ENCODE results near the gene SCG2. TPM values are rescaled to one million over a fixed set of nuclear protein-coding genes. Genes with fewer than 3 reads are reported as not detected.

The SCG2 gene
- total and polyA plus RNA-seq, 2 of the 4 experiments (the other 2 are of a cell fraction), result 0.36 to 0.46 TPM

- H4K8ac ChIP-seq (ENCODE audit: low read depth in 2 of 2, low read length in 2 of 2), result no peak overlapping the region
- no peak overlapping the region for H4K91ac ChIP-seq (ENCODE audit: insufficient read depth, low read depth, low read length)
- no peak overlapping the region for H4K5ac ChIP-seq (ENCODE audit: low read depth, low read length)
- H3K14ac ChIP-seq (replicated peaks; ENCODE audit: low read depth, low read length), result no peak overlapping the region
- DNase-seq (no peak), ATAC-seq (ENCODE audit: low read depth) (no peak)
- dilution Hi-C loops (cut with HindIII; ENCODE audit: low sequenced_read_pairs, unreplicated experiment) (no loop called here), intact Hi-C loops (cut with micrococcal nuclease) (no loop called here), in situ Hi-C loops (cut with MboI; ENCODE audit: low sequenced_read_pairs) (no loop called here)
- H3K79me1 ChIP-seq (ENCODE audit: low read depth in 1 of 2, low read length in 2 of 2), result no peaks in the 10 kb centered on the region
- no peak overlapping the region for H3K4me2 ChIP-seq (ENCODE audit: low read depth, low read length)
- H3K36me3 ChIP-seq (ENCODE audit: control insufficient read depth, insufficient read depth, low read length), result no peaks in the 10 kb centered on the region
- H2AK9ac ChIP-seq (replicated peaks; ENCODE audit: low read depth, low read length, poor library complexity), result no peak overlapping the region
- no peak overlapping the region for H3K4ac ChIP-seq (ENCODE audit: low read depth, low read length)
- no peak overlapping the region for H2BK5ac ChIP-seq (ENCODE audit: low read depth, low read length, poor library complexity, severe bottlenecking)
- no peak overlapping the region for H3K18ac ChIP-seq (ENCODE audit: low read depth, low read length)
- no peak overlapping the region for H2BK120ac ChIP-seq (ENCODE audit: low read depth, low read length)
- no peaks in the 10 kb centered on the region; the same call in 1 of the 2 replicates for H3K9me1 ChIP-seq (ENCODE audit: insufficient read depth, low read length)
- no TSS peak for BruUV-seq (replicated peaks)
- H3K4me1 ChIP-seq (ENCODE audit: control insufficient read depth, insufficient read depth, low read length), result no peaks in the 10 kb centered on the region
- H3K27me3 ChIP-seq (ENCODE audit: control insufficient read depth, insufficient read depth, low read length), result no peaks in the 10 kb centered on the region
- H3K9me3 ChIP-seq (ENCODE audit: control insufficient read depth, insufficient read depth, low read length), result 0 out of 2 replicates have a peak, but pooled peaks cover 2% of the 10 kb centered on the region
- no peak overlapping the region for H2BK15ac ChIP-seq (ENCODE audit: low read depth, low read length)
- no peak overlapping the region for H3K27ac ChIP-seq (ENCODE audit: insufficient read depth, low read length)
- no peak overlapping the region for H2AFZ ChIP-seq (replicated peaks; ENCODE audit: low read length, poor library complexity)
- no peaks in the 10 kb centered on the region for H4K20me1 ChIP-seq (ENCODE audit: insufficient read depth, low read length)
- no peak overlapping the region for H3K9ac ChIP-seq (ENCODE audit: low read depth, low read length)
- H2BK20ac ChIP-seq (ENCODE audit: low read depth, low read length), result no peak overlapping the region
- no CpG with 5 or more reads among the region's 3 CpGs for WGBS, 2 experiments (ENCODE audit: extremely low coverage in 2 of 2, insufficient read length in 1 of 2)
- ChIA-PET POLR2A (ENCODE audit: unreplicated experiment) (no interaction called here), CTCF (no interaction called here)
- H3K56ac ChIP-seq (ENCODE audit: extremely low read depth, insufficient read depth, low read length), result no peak overlapping the region
- no peak overlapping the region for H3K4me3 ChIP-seq (ENCODE audit: insufficient read depth, low read depth, low read length)
- TF ChIP-seq MAZ (IDR thresholded peaks at IDR 0.05; ENCODE audit: borderline replicate concordance, low read depth, low read length) (no peak), NFE2L2 (IDR thresholded peaks at IDR 0.05; ENCODE audit: low read depth, low read length) (no peak), CHD1 (IDR thresholded peaks at IDR 0.05; ENCODE audit: low read depth, low read length) (no peak), FOS (IDR thresholded peaks at IDR 0.05; ENCODE audit: low read depth, low read length) (no peak), RAD21 (IDR thresholded peaks at IDR 0.05; ENCODE audit: low read length) (no peak), CEBPB (IDR thresholded peaks at IDR 0.05; ENCODE audit: low read depth, low read length) (no peak), POLR2A (IDR thresholded peaks at IDR 0.05; ENCODE audit: low read depth, low read length) (no peak), MAFK (IDR thresholded peaks at IDR 0.05; ENCODE audit: low read depth, low read length) (no peak), BHLHE40 (IDR thresholded peaks at IDR 0.05; ENCODE audit: low read depth, low read length) (no peak), SMC3 (IDR thresholded peaks at IDR 0.05; ENCODE audit: low read depth, low read length) (no peak), ELK1 (IDR thresholded peaks at IDR 0.05; ENCODE audit: borderline replicate concordance, low read depth, low read length) (no peak), RFX5 (IDR thresholded peaks at IDR 0.05; ENCODE audit: low read depth, low read length) (no peak), MXI1 (IDR thresholded peaks at IDR 0.05; ENCODE audit: borderline replicate concordance, low read depth, low read length) (no peak), RCOR1 (IDR thresholded peaks at IDR 0.05; ENCODE audit: insufficient replicate concordance, low read length) (no peak)
- TF ChIP-seq, protein P1, sequence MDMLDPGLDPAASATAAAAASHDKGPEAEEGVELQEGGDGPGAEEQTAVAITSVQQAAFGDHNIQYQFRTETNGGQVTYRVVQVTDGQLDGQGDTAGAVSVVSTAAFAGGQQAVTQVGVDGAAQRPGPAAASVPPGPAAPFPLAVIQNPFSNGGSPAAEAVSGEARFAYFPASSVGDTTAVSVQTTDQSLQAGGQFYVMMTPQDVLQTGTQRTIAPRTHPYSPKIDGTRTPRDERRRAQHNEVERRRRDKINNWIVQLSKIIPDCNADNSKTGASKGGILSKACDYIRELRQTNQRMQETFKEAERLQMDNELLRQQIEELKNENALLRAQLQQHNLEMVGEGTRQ (IDR thresholded peaks at IDR 0.05; ENCODE audit: low read depth, low read length), result no peak
- TF ChIP-seq, protein P2, sequence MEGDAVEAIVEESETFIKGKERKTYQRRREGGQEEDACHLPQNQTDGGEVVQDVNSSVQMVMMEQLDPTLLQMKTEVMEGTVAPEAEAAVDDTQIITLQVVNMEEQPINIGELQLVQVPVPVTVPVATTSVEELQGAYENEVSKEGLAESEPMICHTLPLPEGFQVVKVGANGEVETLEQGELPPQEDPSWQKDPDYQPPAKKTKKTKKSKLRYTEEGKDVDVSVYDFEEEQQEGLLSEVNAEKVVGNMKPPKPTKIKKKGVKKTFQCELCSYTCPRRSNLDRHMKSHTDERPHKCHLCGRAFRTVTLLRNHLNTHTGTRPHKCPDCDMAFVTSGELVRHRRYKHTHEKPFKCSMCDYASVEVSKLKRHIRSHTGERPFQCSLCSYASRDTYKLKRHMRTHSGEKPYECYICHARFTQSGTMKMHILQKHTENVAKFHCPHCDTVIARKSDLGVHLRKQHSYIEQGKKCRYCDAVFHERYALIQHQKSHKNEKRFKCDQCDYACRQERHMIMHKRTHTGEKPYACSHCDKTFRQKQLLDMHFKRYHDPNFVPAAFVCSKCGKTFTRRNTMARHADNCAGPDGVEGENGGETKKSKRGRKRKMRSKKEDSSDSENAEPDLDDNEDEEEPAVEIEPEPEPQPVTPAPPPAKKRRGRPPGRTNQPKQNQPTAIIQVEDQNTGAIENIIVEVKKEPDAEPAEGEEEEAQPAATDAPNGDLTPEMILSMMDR (conservative IDR thresholded peaks at IDR 0.05; ENCODE audit: low read depth, low read length), result no peak
- H2AK5ac ChIP-seq (ENCODE audit: low read depth, low read length), result no peak overlapping the region
- H3K23ac ChIP-seq (ENCODE audit: low read depth, low read length), result no peak overlapping the region
These were observed 32.1 kb upstream of the SCG2 start for GRCh38 chr2:223634238-223634637.

All from IMR-90 (cell line).